ENCODE data around the gene LPIN1. TPM values are rescaled to one million over a fixed set of nuclear protein-coding genes. Genes with fewer than 3 reads are reported as not detected.

Gene LPIN1
- total and polyA plus RNA-seq, 2 of the 8 experiments (the other 6 are each of a cell fraction or from before 2014, with no cell fraction given) = 4.3 to 9.8 TPM

DNA sequence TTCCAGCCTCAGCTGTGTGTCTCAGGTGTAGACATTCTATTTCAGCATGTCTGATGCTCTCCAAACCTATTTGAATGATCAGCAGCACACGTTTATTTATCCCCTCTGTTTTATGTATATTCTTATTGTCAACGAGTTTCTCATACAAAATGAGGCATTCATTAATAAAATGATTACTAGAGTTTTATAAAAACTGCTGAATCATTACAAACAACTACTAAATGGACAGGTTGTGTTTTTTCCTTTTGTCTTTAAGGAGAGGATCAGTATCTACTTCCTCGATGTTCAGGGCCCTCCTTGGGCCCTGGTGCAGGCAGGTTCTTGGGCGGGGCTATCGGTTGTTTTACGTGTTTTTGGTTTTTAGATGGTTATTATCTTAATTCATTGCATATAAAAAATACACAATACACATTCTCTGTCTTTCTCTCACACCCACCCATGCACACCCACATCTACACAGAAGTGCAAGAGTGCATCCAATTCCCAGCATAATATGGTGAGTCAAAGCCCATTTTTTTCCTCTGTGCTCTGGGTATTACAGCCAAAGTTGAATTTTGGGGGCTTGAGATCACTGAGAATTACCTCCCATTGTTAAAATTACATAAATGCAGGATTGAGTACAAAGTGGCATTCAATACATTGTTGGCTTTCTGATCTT, 24.2 kb downstream of the LPIN1 start (continued):
- TF ChIP-seq CHD7 (IDR thresholded peaks at IDR 0.05; ENCODE audit: insufficient replicate concordance, low read length) (no peak), GTF2F1 (IDR thresholded peaks at IDR 0.05; ENCODE audit: borderline replicate concordance, low read depth, low read length) (no peak), E2F6 (IDR thresholded peaks at IDR 0.05) (no peak)

Measured in H1 (cell line).